B cell (primary cell): Measurements from ENCODE around the gene FRK. TPM values are rescaled to one million over a fixed set of nuclear protein-coding genes. Genes with fewer than 3 reads are reported as not detected.
"Not testable (repeated sequence)": the region's sequence is repeated elsewhere in the genome, so short reads cannot be mapped to it uniquely, and the experiment has no call there.

ENCODE experiments used
- ATAC-seq: fragments of 200-7000 bp; cut with Tn5 transposase; one replicate; pipeline ENCODE4 v1.10.0; 2021; ENCODE audit warnings: low read depth, mild to moderate bottlenecking, moderate number of reproducible peaks, moderate library complexity
- CTCF ChIA-PET: fragments of 350-600 bp; sonication (Branson Sonifier 250); formaldehyde crosslinking; loops from one replicate; lab custom pipeline; 2021; ENCODE audit warnings: antibody characterized with exemption, inconsistent platforms; lab: Charles Lee
- POLR2A ChIA-PET: fragments of 350-600 bp; sonication (Branson Sonifier 250); formaldehyde crosslinking; loops from one replicate; lab custom pipeline; 2021; ENCODE audit warnings: antibody characterized with exemption; lab: Charles Lee
- DNase-seq: peaks from one replicate; pipeline ENCODE4 v3.0.0; 2013
- H2AFZ ChIP-seq: 2 replicates; pipeline ENCODE4 v1.6.1; 2012; ENCODE audit warnings: mild to moderate bottlenecking, low read depth, low read length; ENCODE audit not compliant: insufficient read depth, poor library complexity, severe bottlenecking
- H3K27ac ChIP-seq, 2 donors: 1 replicate in 1 of 2; 2 replicates in 1 of 2; pipeline ENCODE4 v1.5.1; 2012 to 2013; ENCODE audit warnings: low read length in 2 of 2, mild to moderate bottlenecking in 2 of 2, moderate library complexity in 1 of 2
- H3K27me3 ChIP-seq, 4 experiments: fragments of 200-600 bp in 1 of 4; sonication (generic) in 1 of 4; replicated peaks in 1 of 4; 1 replicate in 2 of 4; 2 replicates in 2 of 4; pipeline versions ENCODE4 v1.6.1 to v1.7.0; 2013 to 2016; ENCODE audit warnings: low read length in 3 of 4, mild to moderate bottlenecking in 2 of 4, mixed read lengths in 1 of 4, moderate library complexity in 1 of 4; ENCODE audit not compliant: insufficient read depth in 4 of 4, control insufficient read depth in 3 of 4; ENCODE audit errors: control extremely low read depth in 1 of 4
- H3K36me3 ChIP-seq, 2 experiments: replicated peaks in 1 of 2; 1 replicate in 1 of 2; 2 replicates in 1 of 2; pipeline versions ENCODE4 v1.6.1 to v1.7.1; 2013; ENCODE audit warnings: low read length in 1 of 2; ENCODE audit not compliant: insufficient read depth in 2 of 2, control insufficient read depth in 1 of 2; ENCODE audit errors: control extremely low read depth in 1 of 2, extremely low read depth in 1 of 2
- H3K4me1 ChIP-seq, 2 donors: fragments of 200-600 bp in 1 of 2; sonication (generic) in 1 of 2; 1 replicate in 1 of 2; 2 replicates in 1 of 2; pipeline versions ENCODE4 v1.5.1 to v1.6.1; 2013 to 2017; ENCODE audit warnings: low read length in 2 of 2; ENCODE audit not compliant: control insufficient read depth in 2 of 2, insufficient read depth in 2 of 2
- H3K4me2 ChIP-seq: replicated peaks from 2 replicates; pipeline ENCODE3; 2012; ENCODE audit warnings: mild to moderate bottlenecking, low read depth, low read length; ENCODE audit not compliant: poor library complexity, severe bottlenecking
- H3K4me3 ChIP-seq, 5 experiments: fragments of 200-600 bp in 1 of 5; sonication (generic) in 1 of 5; 1 replicate in 3 of 5; 2 replicates in 2 of 5; pipeline versions ENCODE4 v1.5.1 to v1.7.0; 2011 to 2016; ENCODE audit warnings: low read length in 4 of 5, mild to moderate bottlenecking in 4 of 5, low read depth in 2 of 5, control low read depth in 1 of 5, moderate library complexity in 1 of 5; ENCODE audit not compliant: insufficient read depth in 1 of 5; ENCODE audit errors: control extremely low read depth in 1 of 5, extremely low read depth in 1 of 5
- H3K79me2 ChIP-seq: fragments of 200-600 bp; sonication (generic); one replicate; pipeline ENCODE4 v1.6.0; 2016; ENCODE audit warnings: low read length; ENCODE audit not compliant: control insufficient read depth, insufficient read depth
- H3K9ac ChIP-seq: fragments of 200-600 bp; sonication (generic); 2 replicates; pipeline ENCODE4 v1.6.1; 2017; ENCODE audit warnings: mild to moderate bottlenecking, low read length, moderate library complexity
- H3K9me3 ChIP-seq, 3 donors: one replicate each; pipeline versions ENCODE4 v1.6.1 to v1.7.1; 2013; ENCODE audit warnings: low read length in 2 of 3; ENCODE audit not compliant: control insufficient read depth in 2 of 3, insufficient read depth in 1 of 3; ENCODE audit errors: control extremely low read depth in 1 of 3
- H4K20me1 ChIP-seq: 2 replicates; pipeline ENCODE4 v1.6.0; 2012; ENCODE audit warnings: mild to moderate bottlenecking, low read length; ENCODE audit not compliant: insufficient read depth, control insufficient read depth, poor library complexity, severe bottlenecking
- H3K27ac Mint-ChIP-seq: one replicate; pipeline ENCODE4 v1.8.0; 2021; ENCODE audit warnings: mixed read lengths
- H3K27me3 Mint-ChIP-seq: one replicate; pipeline ENCODE4 v1.8.0; 2021; ENCODE audit warnings: mixed read lengths
- H3K4me1 Mint-ChIP-seq: one replicate; pipeline ENCODE4 v1.8.0; 2021; ENCODE audit warnings: mixed read lengths
- H3K4me3 Mint-ChIP-seq: one replicate; pipeline ENCODE4 v1.8.0; 2021; ENCODE audit warnings: mixed read lengths
- H3K9me3 Mint-ChIP-seq: one replicate; pipeline ENCODE4 v1.8.0; 2022; ENCODE audit warnings: mixed read lengths; ENCODE audit not compliant: insufficient read depth
- CTCF ChIP-seq: fragments of 200-600 bp; IDR thresholded peaks from one replicate; pipeline ENCODE4 v1.8.0; 2022; ENCODE audit warnings: antibody characterized with exemption, mild to moderate bottlenecking
- EZH2 ChIP-seq: IDR thresholded peaks from 2 replicates; pipeline ENCODE4 v1.6.1; 2012; ENCODE audit warnings: borderline replicate concordance, low read depth, mild to moderate bottlenecking, moderate library complexity, low read length; ENCODE audit not compliant: insufficient read depth, poor library complexity, severe bottlenecking
- WGBS: methylation state at CpG from one replicate; pipeline ENCODE4 v1.1.5; 2013; ENCODE audit warnings: missing lambda C conversion rate; ENCODE audit not compliant: insufficient coverage; 5-methylcytosine and 5-hydroxymethylcytosine counted together
- intact Hi-C: fragments of 100-400 bp; cut with micrococcal nuclease; formaldehyde crosslinking; loops from one replicate; pipeline ENCODE4 v1.10.0; 2022
- polyA plus RNA-seq: library from polyadenylated mRNA; depleted of rRNA; stranded (reverse); fragments of >200 nt; gene quantifications from 2 replicates; pipeline ENCODE4 v1.2.3, GENCODE V29; 2012
- total RNA-seq, 2 donors: library from RNA; stranded (reverse); fragments of 120-200 nt in 1 of 2; gene quantifications; 1 replicate in 1 of 2; 2 replicates in 1 of 2; pipeline versions ENCODE4 v1.2.3 to v1.2.4, GENCODE V29; 2013 to 2022

Gene FRK
- total and polyA plus RNA-seq, 2 donors (not counting 1 experiment from before 2014, with no cell fraction given) = 0.01 to 0.07 TPM

- DNase-seq (no peak), ATAC-seq (no peak)
- Histone ChIP-seq H3K4me1 (no peaks in the 10 kb centered on the region), H3K27me3 (no peaks in the 10 kb centered on the region), H3K4me3 (no peak overlapping the region), H2AFZ (no peak overlapping the region), H3K9ac (no peak overlapping the region), H3K79me2 (no peaks in the 10 kb centered on the region), H4K20me1 (no peaks in the 10 kb centered on the region), H3K4me2 (no peak overlapping the region), H3K27ac (no peak overlapping the region), H3K9me3 (no peaks in the 10 kb centered on the region), H3K36me3 (no peaks in the 10 kb centered on the region)
- intact Hi-C loops = no loop called here
- ChIA-PET CTCF (no interaction called here), POLR2A (no interaction called here)
- no peak overlapping the region for H3K4me3 Mint-ChIP-seq
- H3K4me1 Mint-ChIP-seq = no peaks in the 10 kb centered on the region
- H3K9me3 Mint-ChIP-seq = no peaks in the 10 kb centered on the region
- peaks cover 5% of the 10 kb centered on the region for H3K27me3 Mint-ChIP-seq
- no peak overlapping the region for H3K27ac Mint-ChIP-seq
- TF ChIP-seq EZH2 (no peak), CTCF (no peak)
Observed at GRCh38 chr6:115891111-115891669, 169.5 kb downstream of the FRK start.

GRCh38 chr6:115890238-115890637 lies 170.5 kb downstream of the FRK start:
- Histone ChIP-seq H3K4me3 (no peak overlapping the region), H3K9ac (no peak overlapping the region), H3K79me2 (no peaks in the 10 kb centered on the region), H3K36me3 (no peaks in the 10 kb centered on the region), H4K20me1 (no peaks in the 10 kb centered on the region), H3K4me2 (no peak overlapping the region), H3K27ac (no peak overlapping the region), H3K27me3 (no peaks in the 10 kb centered on the region), H3K9me3 (no peaks in the 10 kb centered on the region), H3K4me1 (no peaks in the 10 kb centered on the region), H2AFZ (no peak overlapping the region)
- ATAC-seq = no peak
- WGBS = 91% methylated on average over 3 of the region's 10 CpGs
- Mint-ChIP-seq H3K4me3 (no peak overlapping the region), H3K4me1 (no peaks in the 10 kb centered on the region), H3K27ac (no peak overlapping the region), H3K9me3 (no peaks in the 10 kb centered on the region), H3K27me3 (peaks cover 5% of the 10 kb centered on the region)
- TF ChIP-seq EZH2 (no peak), CTCF (no peak)
- POLR2A ChIA-PET = no interaction called here
- intact Hi-C loops = no loop called here
- CTCF ChIA-PET = no interaction called here
- no peak for DNase-seq

GRCh38 chr6:115888687-115889470 lies 171.8 kb downstream of the FRK start:
- POLR2A ChIA-PET, H3K4me3 ChIP-seq, H3K4me2 ChIP-seq, DNase-seq, ATAC-seq, H3K27ac ChIP-seq, H3K9me3 Mint-ChIP-seq, H3K4me1 Mint-ChIP-seq, H3K27me3 ChIP-seq, H3K27me3 Mint-ChIP-seq, H3K4me1 ChIP-seq, H3K9ac ChIP-seq, H3K36me3 ChIP-seq, H3K9me3 ChIP-seq, H4K20me1 ChIP-seq, H3K79me2 ChIP-seq, H3K4me3 Mint-ChIP-seq, H2AFZ ChIP-seq, H3K27ac Mint-ChIP-seq, intact Hi-C loops: not testable (repeated sequence)
- 94% methylated on average over 31 of the region's 38 CpGs for WGBS
- CTCF ChIA-PET = interaction anchor here (1.2 kb wide), 1 partner anchor 7 kb away, joined by 3 read pairs; no protein-coding TSS in a partner anchor
